Measurements from ENCODE around the gene CORO2B. TPM values are rescaled to one million over a fixed set of nuclear protein-coding genes. Genes with fewer than 3 reads are reported as not detected.
A peak's percentile ranks its signal among the peaks of the same experiment; 100 is the strongest.

Gene CORO2B
- total RNA-seq, 6 donors from 2014 or later, result 0.79 to 9.0 (median 2.0) TPM

DNA sequence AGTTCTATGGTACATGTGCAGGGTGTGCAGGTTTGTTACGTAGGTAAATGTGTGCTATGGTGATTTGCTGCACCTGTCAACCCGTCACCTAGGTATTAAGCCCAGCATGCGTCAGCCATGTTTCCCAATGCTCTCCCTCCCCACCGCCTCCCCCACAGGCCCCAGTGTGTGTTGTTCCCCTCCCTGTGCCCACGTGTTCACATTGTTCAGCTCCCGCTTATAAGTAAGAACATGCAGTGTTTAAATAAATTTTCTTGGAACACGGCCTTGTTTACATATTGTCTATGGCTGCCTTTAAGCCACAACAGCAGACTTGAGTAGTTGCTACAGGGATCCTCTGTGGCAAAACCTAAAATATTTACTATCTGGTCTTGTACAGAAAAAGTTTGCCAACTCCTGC, 41.3 kb upstream of the CORO2B start:
- whole genome bisulfite sequencing, 2 donors, result 52 to 57% methylated on average over 7 of the region's 7 CpGs
- Histone ChIP-seq H3K36me3 (no peaks in the 10 kb centered on the region), H3K4me1 (no peaks in the 10 kb centered on the region), H3K27ac (no peak overlapping the region), H3K27me3 (no peaks in the 10 kb centered on the region), H3K4me3 (no peak overlapping the region), H3K9me3 (peaks cover 0 to 6% (median 0%) of the 10 kb centered on the region in 4 donors)
- ATAC-seq (ENCODE audit: low FRiP score in 2 of 2) (no peak), DNase-seq (no peak)
- TF ChIP-seq EP300 (IDR thresholded peaks at IDR 0.05), result no peak
- no peak for TF ChIP-seq POLR2A (IDR thresholded peaks at IDR 0.05)
- TF ChIP-seq, protein P1, sequence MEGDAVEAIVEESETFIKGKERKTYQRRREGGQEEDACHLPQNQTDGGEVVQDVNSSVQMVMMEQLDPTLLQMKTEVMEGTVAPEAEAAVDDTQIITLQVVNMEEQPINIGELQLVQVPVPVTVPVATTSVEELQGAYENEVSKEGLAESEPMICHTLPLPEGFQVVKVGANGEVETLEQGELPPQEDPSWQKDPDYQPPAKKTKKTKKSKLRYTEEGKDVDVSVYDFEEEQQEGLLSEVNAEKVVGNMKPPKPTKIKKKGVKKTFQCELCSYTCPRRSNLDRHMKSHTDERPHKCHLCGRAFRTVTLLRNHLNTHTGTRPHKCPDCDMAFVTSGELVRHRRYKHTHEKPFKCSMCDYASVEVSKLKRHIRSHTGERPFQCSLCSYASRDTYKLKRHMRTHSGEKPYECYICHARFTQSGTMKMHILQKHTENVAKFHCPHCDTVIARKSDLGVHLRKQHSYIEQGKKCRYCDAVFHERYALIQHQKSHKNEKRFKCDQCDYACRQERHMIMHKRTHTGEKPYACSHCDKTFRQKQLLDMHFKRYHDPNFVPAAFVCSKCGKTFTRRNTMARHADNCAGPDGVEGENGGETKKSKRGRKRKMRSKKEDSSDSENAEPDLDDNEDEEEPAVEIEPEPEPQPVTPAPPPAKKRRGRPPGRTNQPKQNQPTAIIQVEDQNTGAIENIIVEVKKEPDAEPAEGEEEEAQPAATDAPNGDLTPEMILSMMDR (IDR thresholded peaks at IDR 0.05), result no peak
- TF ChIP-seq POLR2AphosphoS5 (IDR thresholded peaks at IDR 0.05), result no peak

DNA sequence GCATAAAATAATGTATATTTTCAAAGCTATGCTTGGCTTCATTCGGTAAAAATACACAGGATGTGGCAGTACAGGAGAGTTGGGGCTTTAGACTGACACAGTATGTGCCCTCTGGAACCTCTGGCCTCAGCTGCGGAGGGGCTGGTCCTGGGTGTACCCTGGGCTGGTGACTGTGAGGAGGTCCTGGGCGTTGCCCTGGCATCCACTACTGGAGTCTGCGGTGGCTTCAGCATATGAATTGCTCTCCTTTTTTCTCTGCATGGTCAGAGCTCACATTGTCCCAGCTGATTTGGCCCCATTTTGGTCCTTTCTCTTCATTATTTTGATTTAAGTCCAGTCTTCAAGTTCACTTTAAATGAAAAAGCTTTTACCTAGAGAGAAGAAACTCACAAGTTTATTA, 40.5 kb upstream of the CORO2B start:
- no peaks in the 10 kb centered on the region for H3K36me3 ChIP-seq
- DNase-seq (no peak), ATAC-seq (ENCODE audit: low FRiP score in 2 of 2) (no peak)
- H3K27ac ChIP-seq, result no peak overlapping the region
- no peak overlapping the region for H3K4me3 ChIP-seq
- TF ChIP-seq, protein P1 (IDR thresholded peaks at IDR 0.05), result no peak
- TF ChIP-seq EP300 (IDR thresholded peaks at IDR 0.05), result no peak
- no peaks in the 10 kb centered on the region for H3K27me3 ChIP-seq
- H3K9me3 ChIP-seq, result peaks cover 0 to 6% (median 0%) of the 10 kb centered on the region in 4 donors
- H3K4me1 ChIP-seq, result no peaks in the 10 kb centered on the region
- 92 to 94% methylated on average over 3 to 4 of the region's 4 CpGs for WGBS, 2 donors

DNA sequence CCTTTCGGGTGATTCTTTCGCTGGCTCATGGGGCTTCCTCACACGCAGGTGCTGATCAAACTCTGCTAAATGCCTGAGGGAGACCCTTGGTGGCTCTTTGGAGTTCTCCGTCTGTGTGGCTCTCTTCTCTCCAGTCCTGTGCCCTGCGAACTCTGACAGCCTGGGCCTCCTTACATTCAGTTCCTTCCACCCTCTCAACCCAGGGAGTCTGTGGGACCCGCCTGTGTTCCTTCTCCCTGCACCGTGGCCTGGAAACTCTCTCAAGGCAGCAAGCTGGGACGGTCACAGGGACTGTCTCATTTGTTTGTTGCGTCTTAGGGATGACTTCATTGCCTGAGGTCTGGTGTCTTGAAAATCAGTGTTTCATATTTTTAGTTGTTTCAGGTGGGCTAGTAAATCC, 37.0 kb upstream of the CORO2B start:
- DNase-seq (no peak), ATAC-seq (ENCODE audit: low FRiP score in 2 of 2) (no peak)
- H3K27me3 ChIP-seq, result no peaks in the 10 kb centered on the region
- no peaks in the 10 kb centered on the region for H3K36me3 ChIP-seq
- no peak overlapping the region for H3K4me3 ChIP-seq
- TF ChIP-seq POLR2AphosphoS5 (IDR thresholded peaks at IDR 0.05), result no peak
- no peak for TF ChIP-seq EP300 (IDR thresholded peaks at IDR 0.05)
- TF ChIP-seq, protein P1 (IDR thresholded peaks at IDR 0.05), result no peak
- no peak for TF ChIP-seq POLR2A (IDR thresholded peaks at IDR 0.05)
- WGBS, 2 donors, result 94% methylated on average over 8 to 9 of the region's 9 CpGs
- no peaks in the 10 kb centered on the region for H3K4me1 ChIP-seq
- H3K9me3 ChIP-seq, result peaks cover 0 to 6% (median 0%) of the 10 kb centered on the region in 4 donors
- H3K27ac ChIP-seq, result no peak overlapping the region

DNA sequence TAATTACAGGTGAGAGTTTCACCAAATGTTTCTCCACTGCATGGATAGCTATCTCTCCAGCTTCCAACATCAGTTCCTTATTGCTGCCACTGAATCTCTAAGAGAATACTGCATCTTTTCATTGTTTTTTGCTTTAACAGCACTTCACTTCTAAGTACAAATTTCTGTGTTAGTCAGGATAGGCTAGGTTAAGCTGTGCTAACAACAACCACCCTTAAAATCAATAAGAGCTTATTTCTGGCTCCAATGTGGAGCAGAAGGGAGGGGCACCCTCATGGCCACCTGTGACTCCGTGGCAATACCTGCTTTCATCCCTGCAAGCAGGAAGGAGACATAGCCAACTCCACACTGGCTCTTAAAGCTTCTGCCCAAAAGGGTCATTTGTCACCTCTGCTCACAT, 36.4 kb upstream of the CORO2B start:
- H3K36me3 ChIP-seq, result no peaks in the 10 kb centered on the region
- TF ChIP-seq, protein P1 (IDR thresholded peaks at IDR 0.05), result no peak
- no peak for TF ChIP-seq EP300 (IDR thresholded peaks at IDR 0.05)
- H3K9me3 ChIP-seq, result peaks cover 0 to 6% (median 0%) of the 10 kb centered on the region in 4 donors
- no peaks in the 10 kb centered on the region for H3K27me3 ChIP-seq
- ATAC-seq (ENCODE audit: low FRiP score in 2 of 2) (peak in 1 of 2 donors; percentile 23), DNase-seq (no peak)
- WGBS, 2 donors, result 67 to 90% methylated on average over 1 of the region's 1 CpG
- H3K4me3 ChIP-seq, result no peak overlapping the region
- H3K27ac ChIP-seq, result no peak overlapping the region
- no peaks in the 10 kb centered on the region for H3K4me1 ChIP-seq

DNA sequence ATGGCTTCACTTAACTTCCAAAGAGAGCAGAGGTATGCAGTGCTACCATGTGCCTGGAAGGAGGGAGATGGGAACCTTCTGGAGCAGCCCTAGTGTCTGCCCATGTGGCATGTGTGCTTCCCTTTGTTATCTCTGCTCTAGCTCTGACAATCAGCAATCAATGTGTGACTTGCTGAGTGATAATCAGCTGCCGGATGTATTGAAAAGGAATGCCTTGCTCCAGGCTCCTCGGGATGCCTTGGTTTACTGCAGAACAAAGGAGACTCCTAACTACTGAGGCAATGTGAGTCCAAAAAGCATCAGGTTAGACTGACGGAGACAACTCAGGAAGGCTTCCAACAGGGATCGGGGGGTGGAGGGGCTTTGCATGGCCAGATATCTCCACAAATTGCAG, 36.0 kb upstream of the CORO2B start:
- no peak overlapping the region for H3K27ac ChIP-seq
- H3K36me3 ChIP-seq, result no peaks in the 10 kb centered on the region
- DNase-seq (no peak), ATAC-seq (ENCODE audit: low FRiP score in 2 of 2) (peak in 1 of 2 donors; percentile 36)
- H3K9me3 ChIP-seq, result peaks cover 0 to 6% (median 0%) of the 10 kb centered on the region in 4 donors
- no peaks in the 10 kb centered on the region for H3K4me1 ChIP-seq
- H3K27me3 ChIP-seq, result no peaks in the 10 kb centered on the region
- TF ChIP-seq POLR2AphosphoS5 (IDR thresholded peaks at IDR 0.05), result no peak
- TF ChIP-seq, protein P1 (IDR thresholded peaks at IDR 0.05), result no peak
- no peak for TF ChIP-seq POLR2A (IDR thresholded peaks at IDR 0.05)
- TF ChIP-seq EP300 (IDR thresholded peaks at IDR 0.05), result no peak
- 63 to 73% methylated on average over 2 to 4 of the region's 4 CpGs for WGBS, 2 donors
- H3K4me3 ChIP-seq, result no peak overlapping the region
